Posterior vena cava (tissue), 2 donors: ENCODE results near the gene MYBPC1. TPM values are rescaled to one million over a fixed set of nuclear protein-coding genes. Genes with fewer than 3 reads are reported as not detected.
A peak's percentile ranks its signal among the peaks of the same experiment; 100 is the strongest.

Source experiments
- DNase-seq: peaks from one replicate; pipeline ENCODE4 v3.0.0-alpha.2; 2020; ENCODE audit warnings: low spot score
- intact Hi-C, 2 donors: fragments of 100-400 bp; cut with DNase I; formaldehyde crosslinking; loops; one replicate each; pipeline versions ENCODE4 v1.14.1 to v1.14.2; 2022 to 2023
- total RNA-seq, 2 donors: library from RNA; stranded (reverse); fragmentation: NEBNext Ultra II Directional; extraction: Animal tissue kit (Norgen Biotek cat#: 25700); gene quantifications; one replicate each; pipeline ENCODE4 v1.2.1, GENCODE V29; 2021
- donor health status: DM: yes; HTN: yes; CAD: no.
- donor health status: DM: yes; HTN: yes; CAD: no.

MYBPC1 gene
- total RNA-seq, 2 donors from 2014 or later = not detected

DNA sequence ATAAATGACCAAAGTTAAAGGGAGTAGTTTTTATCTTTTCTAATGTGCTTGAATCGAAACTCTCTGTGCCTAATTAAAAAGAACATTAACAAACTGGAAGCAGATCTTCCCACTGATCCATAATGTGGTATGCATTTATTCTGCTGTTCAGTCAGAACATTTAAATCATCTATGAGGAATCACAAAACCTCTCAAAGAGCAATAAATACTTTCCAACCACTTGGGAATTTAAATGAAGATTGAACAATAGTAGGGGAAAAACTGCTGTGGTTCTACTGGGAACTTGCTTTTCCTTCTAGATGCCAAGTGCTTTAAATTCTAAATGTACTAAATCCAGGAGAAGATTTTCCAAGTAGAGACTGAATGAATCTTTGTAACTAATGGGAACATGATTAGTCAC, 90.3 kb downstream of the MYBPC1 start:
- intact Hi-C loops = no loop called here
- no peak for DNase-seq

DNA sequence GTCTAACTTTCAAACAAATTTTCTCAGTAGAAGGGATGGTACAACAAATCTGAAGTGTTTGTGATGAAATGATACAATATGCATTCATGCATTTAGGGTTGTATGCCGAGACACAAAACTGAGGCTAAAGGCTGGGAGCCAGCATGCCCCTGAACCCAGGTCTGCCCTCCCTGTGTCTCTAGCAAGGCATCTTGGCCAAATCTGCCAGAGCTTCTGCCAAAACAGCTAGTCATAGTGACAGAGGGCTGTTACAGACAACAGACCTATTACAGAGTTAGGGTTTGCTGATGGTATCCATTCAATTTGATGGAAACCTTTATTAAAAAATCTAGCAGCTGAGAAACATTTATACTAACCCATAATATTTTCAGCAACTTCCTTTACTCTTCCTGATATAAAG, 91.4 kb downstream of the MYBPC1 start:
- no peak for DNase-seq
- intact Hi-C loops = no loop called here

DNA sequence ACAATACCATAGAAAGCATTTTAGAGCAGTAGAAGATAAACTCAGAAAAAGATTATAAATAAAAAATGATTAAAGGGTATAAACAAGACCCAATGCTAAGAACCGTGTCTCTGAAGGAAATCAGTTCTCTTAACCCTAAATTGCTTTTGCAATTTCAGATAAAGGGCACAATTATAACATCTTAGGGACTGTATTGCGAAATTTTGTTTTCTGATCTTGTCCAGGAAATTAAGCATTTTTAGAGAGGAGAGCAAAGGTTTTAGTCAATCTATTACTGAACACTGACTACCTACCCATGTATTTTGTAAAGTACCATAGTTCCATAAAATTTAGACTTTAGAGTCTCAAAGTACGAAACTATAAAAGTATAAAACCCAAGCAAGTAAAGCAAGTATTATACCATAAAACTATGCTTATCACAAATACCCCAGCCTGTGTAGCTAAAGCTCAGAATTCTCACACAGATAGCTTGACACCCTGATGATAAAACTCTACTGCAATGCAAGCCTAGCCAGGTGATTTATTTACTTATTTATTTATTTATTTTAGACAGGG, 95.8 kb downstream of the MYBPC1 start:
- intact Hi-C loops = no loop called here
- no peak for DNase-seq

DNA sequence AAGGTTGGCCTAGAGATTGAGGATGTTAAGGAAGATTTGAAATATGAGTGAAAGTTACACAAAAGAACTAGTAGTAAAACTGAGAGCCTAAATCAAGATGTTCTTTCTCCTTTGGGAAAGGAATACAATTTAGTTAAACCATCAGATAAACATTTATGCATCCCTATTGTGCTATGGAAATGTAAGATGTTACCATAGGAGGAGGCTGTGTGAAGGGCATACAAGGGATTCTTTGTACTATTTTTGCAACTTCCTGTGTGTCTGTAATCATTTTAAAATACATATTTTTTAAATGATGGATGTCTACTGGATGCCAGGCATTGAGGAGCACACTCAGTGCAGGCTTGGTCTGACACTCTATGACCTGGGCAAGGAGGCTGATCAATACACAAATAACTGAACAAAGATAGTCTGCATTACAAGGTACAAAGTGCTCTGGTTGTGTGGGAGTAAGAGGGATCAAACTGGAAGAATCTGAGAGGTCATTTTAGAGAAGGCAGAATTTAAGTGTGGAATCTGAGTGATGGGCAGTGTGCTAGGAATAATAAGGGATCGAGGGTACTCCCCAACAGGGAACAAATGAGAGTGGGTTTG, 96.8 kb downstream of the MYBPC1 start:
- intact Hi-C loops = no loop called here
- no peak for DNase-seq

DNA sequence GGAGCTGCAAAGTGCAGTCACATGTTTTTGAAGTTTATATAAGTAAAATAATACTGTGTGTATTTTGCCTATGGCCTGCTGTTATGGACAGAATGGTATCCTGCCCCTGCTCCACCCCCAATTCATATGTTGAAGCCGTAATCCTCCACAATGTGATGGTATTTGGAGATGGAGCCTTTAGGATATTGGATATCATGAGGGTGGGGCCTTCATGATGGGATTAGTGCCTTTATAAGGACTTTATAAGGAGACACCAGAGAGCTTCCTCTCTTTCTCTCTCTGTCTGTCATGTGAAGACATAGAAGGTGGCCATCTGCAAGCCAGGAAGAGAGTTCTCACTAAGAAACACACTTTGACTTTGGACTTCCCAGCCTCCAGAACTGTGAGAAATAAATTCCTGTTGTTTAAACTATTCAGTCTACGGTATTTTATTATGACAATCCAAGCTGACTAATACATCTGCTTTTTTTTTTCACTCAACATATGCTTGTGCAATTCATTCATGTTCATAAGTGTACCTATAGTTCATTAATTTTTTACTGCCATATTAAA, 99.6 kb downstream of the MYBPC1 start:
- intact Hi-C loops = no loop called here
- no peak for DNase-seq

DNA sequence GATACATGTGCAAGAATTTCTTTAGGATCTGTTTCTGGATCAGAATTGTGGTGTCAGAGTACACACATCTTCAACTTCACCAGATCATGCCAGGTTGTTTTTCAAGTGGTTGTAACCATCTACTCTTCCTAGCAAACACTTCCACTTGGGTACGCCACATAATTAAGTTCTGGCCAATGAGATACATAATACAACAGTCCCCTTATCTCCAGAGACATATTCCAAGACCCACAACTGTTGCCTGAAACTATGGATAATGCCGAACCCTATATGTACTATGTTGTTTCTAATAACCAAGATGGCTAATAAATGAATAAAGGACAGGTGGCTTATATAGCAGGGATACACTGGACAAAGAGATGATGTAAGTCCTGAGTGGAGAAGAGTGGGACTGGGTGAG, 100.2 kb downstream of the MYBPC1 start:
- no peak for DNase-seq
- intact Hi-C loops = no loop called here

DNA sequence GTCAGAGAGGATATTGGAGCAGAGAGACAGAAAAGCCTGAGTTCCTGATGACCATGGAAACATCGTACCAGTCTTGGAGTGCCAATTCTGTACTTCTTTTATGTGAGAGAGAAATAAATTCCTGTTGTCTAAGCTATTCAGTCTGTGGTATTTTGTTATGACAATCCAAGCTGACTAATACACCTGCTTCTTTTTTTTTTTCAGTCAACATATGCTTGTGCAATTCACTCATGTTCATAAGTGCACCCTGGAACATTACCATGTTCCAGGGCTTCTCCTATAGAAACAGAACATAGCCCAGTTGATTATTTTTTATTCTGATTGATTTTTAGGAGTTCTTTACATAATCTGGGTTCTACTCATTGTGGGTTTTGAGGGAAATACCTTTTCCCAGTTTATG, 100.9 kb downstream of the MYBPC1 start:
- intact Hi-C loops = no loop called here
- DNase-seq = no peak

DNA sequence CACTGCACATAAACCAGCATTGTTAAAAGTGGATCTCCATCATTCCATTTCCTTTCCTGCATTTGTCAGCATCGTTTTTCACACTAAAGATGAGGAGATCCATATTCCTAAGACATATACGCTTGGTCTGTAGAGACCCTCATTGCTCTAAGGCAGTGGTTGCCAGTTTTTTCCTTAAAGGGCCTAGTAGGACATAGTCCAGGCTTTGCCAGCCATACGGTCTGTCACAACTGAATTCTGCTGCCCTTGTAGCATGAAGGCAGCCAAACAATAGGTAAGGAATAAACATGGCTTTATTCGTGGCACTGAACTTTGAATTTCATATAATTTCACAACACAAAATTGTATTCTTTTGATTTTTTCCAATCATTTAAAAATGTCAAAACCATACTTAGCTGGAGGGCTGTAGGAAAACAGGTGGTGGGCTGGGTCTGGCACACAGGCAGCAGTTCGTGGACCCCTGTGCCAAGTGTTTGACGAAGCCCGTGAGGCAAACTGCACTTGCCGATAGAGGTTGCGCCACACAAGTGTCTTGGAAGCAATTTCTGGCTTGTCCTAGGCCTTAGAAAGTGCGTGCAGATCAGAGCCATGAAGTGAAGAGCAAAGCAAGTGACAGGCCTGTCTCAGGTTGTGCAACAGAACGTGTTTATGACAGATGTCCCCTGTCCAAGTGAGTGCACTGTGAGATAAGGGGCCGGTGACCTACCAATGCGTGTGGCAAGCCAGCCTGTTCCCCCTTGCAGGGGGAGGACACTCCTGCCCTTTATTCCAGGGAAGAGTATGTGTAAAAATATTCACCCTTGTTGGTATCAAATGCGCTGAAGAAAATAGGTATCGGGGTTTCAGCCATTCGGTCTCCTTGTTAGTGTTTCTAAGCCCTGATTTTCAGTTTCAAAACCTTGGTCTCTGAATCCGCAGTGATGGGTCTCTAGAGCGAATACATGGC, 101.8 kb downstream of the MYBPC1 start:
- peak; percentile 86 for DNase-seq
- intact Hi-C loops = no loop called here

DNA sequence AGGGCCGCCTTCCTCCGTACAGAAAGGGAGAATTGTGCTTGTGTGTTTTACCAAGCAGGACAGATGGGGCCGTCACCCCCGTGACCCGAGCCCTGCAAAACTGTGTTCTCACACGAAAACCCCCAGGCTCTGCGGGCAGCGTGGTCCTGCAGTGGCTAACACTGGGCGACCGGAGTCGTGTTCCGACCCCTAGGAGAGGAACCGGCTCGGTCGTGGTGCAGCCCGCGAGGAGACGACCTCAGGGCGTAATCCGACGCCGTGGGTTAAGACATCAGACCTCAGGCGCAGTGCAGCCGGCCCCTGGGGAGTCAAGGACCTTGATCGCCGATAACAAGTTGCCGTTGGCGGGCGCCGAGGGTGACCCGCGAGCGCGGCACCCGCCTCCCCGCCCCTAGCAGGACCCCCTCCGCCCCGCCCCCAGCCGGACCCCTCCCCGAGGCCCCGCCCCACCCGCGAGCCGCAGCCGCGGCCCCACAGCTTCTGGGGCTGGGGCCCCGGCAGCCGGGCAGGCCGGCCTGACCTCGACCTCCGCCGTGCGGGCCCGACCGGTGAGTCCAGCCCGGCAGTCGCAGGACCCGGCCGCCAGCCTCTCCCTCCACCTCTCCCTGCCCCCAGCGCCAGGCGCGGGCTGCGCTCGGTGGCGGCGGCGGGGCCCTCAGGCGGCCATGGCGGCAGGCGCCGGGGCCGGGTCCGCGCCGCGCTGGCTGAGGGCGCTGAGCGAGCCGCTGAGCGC, 102.6 kb downstream of the MYBPC1 start, which contains the start of gene CHPT1:
CHPT1 (plus strand) TSS at position 444 of the 733 bp plus-strand sequence; CDS start at position 666, 222 bp downstream.
- DNase-seq = peak; percentile 89
- intact Hi-C loops = no loop called here

DNA sequence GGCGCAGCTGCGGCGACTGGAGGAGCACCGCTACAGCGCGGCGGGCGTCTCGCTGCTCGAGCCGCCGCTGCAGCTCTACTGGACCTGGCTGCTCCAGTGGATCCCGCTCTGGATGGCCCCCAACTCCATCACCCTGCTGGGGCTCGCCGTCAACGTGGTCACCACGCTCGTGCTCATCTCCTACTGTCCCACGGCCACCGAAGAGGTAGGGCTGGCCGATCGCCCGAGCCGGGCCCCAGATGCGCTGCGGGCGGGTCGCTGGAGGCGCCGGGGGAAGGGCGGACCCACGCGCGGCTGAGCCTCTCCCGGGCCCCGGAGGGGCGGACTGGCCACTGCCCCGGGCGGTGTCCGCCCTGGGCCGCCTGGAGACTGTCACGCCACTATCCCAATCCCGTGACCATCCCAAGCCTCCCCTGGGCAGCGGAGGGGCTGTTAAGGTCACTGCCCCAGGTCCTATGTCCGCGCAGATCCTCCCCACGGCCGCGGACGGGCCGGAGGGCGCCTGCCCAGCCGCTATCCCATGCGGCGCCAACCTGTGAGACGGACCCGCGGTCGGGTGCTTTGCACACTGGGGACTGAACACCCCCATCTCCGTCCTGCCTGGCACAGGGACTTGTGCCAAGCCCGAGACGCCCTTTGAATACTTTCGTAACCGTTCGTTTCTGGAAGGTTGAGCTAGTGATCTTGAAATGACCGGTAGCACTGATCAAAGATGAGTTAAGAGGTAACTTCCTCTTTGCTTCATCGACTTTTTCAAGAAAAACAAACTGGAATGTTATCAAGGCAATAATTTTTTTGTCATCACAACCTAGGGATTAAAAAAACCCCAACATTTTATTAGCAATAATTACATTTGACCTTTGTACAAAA, 103.4 kb downstream of the MYBPC1 start:
- DNase-seq = peak; percentile 88
- intact Hi-C loops = no loop called here

DNA sequence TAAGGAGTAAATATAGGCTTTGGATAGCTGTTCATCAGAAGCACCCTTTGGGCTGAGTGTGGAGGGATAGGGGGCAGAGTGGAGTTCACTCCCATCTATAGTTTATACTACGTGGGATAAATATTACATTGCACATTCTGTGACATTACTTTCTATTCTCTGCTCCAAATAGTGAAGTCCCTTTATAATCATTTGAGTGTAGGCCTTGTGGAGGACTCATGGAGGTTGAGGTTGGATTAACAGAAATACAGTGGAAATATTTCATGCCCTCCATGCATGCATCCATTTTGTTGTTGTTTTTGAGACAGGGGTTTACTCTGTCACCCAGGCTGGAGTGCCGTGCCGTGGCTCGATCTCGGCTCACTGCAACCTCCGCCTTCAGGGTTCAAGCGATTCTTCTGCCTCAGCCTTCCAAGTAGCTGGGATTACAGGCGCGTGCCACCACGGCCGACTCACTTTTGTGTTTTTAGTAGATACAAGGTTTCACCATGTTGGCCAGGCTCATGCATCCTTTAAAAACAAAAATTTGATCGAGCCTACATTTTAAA, 104.1 kb downstream of the MYBPC1 start:
- DNase-seq = no peak
- intact Hi-C loops = no loop called here

DNA sequence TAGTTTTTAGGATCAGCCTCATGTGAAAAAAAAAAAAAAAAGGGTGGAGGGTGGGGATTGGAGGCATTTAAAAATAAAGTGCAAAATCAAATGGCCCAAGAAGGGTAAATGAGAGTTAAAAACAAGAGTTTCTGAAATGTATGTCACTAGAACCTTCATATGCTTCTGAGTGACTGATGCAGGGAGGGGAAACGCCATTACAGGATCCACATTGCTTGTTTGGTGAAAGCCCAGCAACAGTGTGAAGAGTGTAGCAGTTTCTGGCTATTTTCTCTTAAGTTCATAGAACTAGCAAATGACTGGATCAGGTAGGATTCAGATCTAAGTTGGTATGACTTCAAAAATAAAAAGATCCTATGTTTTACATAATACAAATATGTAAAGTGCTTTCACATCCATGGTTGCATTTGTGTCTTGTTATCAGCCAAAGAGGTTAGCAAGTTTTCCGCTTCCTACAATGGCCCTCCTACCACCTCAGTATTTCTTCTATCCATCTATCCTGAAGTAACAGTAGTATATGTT, 105.6 kb downstream of the MYBPC1 start:
- no peak for DNase-seq
- intact Hi-C loops = no loop called here

DNA sequence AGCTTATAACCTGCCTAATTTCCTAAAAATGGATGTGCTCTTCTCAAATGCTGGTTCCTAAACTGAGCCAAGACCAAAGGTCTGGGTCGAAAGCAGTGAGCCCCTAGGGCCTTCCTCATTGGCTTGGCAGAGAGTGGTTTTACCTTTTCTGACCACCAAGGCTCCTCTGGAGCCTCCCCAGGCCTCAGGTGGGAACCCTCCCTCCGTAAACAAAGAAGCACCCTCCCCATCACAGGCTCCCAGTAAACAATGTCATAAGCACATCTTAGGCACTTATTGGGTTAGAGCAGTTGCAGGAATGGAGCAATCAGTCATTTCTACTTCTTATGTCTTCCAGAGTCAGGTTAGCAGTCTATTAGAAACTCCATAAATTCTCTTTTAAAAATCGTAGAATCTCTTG, 108.7 kb downstream of the MYBPC1 start:
- intact Hi-C loops = no loop called here
- no peak for DNase-seq

DNA sequence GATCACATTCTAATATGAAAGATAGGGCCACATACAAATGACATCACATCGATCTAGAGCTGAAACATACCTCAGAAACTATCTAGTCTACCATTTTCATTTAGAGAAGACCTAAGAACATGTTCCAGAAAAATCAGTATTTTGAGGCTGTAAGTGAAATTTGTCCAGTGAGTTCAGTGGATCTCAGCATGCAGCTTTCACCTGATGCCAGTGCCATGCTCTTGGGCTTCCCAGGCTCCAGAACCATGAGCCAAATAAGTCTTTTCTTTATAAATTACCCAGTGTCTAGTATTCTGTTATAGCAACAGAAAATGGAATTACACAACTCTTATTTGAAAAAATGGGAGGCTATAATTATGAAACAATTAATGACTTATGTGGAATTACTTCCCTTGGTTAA, 111.6 kb downstream of the MYBPC1 start:
- no peak for DNase-seq
- intact Hi-C loops = no loop called here

DNA sequence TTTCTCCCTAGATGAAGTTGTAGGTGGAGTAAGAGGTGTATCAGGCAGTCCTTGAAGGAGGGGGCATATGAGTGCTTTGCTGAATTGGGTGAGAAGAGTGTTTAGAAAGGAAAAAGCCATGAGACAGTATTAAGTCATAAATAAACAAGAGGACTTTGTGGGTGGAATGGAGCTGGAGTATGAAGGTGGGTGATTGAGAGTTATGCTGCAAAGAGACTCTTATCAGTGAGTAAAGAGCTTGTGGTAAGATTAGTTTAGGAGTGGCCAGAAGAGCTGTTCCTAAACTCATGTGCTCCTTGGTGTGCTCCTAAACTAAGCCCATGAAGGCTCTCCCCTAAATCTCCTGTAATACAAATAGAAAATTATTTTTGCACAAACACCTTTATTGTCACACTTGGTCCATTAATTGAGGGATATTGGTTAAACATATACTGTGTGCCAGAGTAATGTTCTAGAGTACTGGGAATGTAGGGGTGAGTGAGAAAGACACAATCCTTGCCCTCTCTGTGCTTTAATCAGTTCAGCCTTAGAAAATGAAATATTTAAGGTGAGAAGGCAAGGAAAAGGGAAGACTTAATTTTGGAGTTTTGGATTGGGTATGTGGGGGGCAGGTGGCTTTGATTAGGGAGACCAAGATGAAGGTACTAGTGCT, 112.5 kb downstream of the MYBPC1 start:
- DNase-seq = no peak
- intact Hi-C loops = no loop called here

DNA sequence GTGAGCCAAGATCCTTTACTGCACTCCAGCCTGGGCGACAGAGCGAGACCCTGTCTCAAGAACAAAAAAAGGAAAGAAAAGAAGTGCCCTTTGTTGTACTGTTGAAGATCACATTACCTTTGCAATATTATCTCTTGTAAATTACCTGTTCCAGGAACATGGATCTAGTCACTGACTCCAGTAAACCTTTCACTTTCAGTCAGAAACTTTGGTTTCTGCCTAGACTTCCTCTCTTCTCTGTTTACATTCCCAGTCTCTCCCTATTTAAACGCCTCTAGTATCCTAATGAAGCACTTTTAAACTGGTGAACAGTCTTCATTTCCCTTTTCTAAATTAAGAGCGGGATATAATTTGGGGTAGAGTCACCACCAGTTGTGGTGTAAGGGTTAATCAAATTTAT, 115.5 kb downstream of the MYBPC1 start:
- DNase-seq = no peak
- intact Hi-C loops = no loop called here

DNA sequence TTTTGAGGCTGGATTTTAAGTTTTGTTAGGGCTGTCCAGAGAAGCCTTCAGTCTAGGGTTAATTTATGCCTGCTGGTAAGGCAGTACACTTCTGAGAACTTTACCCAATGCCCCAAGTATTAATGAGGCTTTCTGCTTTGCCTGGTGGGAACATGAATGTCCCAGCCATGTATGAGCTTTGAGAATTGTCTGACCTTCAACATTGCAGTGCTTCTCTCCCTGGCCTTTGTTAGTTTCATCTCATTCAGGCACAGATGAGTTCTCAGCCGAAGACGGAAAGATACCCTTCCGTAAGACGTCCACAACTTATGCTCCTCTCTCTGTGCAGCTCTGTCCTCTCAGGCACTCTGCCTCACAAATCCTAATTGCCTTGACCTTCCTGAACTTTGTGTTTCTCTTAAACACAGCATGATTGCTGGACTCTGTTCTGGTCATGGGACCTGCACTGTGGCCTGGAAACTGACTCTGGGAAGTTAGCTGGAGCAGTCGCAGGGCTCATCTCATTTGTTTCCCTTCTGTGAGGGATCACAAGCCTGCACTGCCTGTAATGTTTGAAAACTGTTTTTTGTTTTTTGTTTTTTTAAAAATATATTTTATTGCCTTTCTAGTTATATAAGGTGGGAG, 118.4 kb downstream of the MYBPC1 start:
- no peak for DNase-seq
- intact Hi-C loops = no loop called here
